Activated T-cell treated with anti-CD3 and anti-CD28 coated beads for 4 hours (primary cell): Measurements from ENCODE around the gene FANCC.
"Not testable (repeated sequence)": the region's sequence is repeated elsewhere in the genome, so short reads cannot be mapped to it uniquely, and the experiment has no call there.

Source experiments
- DNase-seq: peaks from one replicate; pipeline ENCODE4 v3.0.0-alpha.2; 2020

Gene FANCC

GRCh38 chr9:95225076-95225725 is 92.3 kb downstream of the FANCC start:
- no peak for DNase-seq

GRCh38 chr9:95224376-95225019 is 93.0 kb downstream of the FANCC start:
- no peak for DNase-seq

DNA sequence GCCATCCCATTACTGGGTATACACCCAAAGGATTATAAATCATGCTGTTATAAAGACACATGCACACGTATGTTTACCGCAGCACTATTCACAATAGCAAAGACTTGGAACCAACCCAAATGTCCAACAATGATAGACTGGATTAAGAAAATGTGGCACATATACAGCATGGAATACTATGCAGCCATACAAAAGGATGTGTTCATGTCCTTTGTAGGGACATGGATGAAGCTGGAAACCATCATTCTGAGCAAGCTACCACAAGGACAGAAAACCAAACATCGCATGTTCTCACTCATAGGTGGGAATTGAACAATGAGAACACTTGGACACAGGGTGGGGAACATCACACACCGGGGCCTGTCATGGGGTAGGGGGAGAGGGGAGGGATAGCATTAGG is 97.2 kb downstream of the FANCC start:
- not testable (repeated sequence) for DNase-seq

GRCh38 chr9:95218773-95219172 is 98.7 kb downstream of the FANCC start:
- DNase-seq: no peak

GRCh38 chr9:95217936-95218335 is 99.6 kb downstream of the FANCC start:
- DNase-seq: no peak

DNA sequence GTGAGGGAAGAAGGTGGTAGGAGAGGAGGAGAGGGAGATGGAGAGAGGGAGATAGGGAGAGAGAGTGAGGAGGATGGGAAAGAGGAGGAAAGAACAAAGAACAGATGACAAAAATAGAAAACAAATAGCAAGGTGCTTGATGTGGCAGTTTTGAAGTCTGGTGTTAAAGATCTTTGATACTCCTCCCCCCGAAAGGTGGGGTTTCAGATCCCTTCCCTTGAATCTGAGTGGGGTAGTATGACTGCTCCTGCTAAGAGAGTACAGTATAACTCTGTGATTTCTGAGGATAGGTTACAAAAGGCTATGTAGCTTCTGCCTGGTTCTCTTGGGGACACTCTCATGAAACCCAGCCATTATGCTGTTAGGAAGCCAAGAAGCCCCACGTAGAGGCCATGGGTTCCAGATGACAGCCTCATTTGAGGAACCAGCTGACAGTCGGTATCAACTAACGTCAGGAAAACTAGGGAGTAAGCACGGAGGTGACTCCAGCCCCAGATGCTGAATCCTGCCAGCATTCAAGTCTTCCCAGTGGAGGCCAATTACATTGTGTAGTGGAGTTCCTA is 102.1 kb downstream of the FANCC start:
- no peak for DNase-seq

- DNase-seq: no peak
Measured at GRCh38 chr9:95213117-95213516, 104.4 kb downstream of the FANCC start.

GRCh38 chr9:95211028-95211427 is 106.5 kb downstream of the FANCC start:
- DNase-seq: no peak

DNA sequence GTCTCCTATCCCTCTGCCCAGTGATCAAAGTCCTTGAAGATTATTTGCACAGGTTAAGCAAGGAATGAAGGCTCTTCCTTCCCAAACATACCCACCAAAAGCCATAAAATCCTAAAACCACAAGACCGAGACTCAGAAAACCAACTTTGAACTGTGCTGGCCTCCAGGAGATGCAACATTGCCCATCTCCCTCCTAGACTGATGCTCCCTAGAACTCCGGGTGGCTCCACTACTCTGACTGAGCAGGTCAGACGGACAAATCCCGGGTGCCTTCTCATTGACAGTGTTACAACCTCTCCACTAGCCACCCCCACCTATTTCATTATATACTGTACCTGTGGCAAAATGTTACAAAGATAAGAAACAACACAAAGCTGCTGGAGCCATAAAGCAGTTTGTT is 110.1 kb downstream of the FANCC start:
- no peak for DNase-seq

GRCh38 chr9:95206143-95206542 is 111.4 kb downstream of the FANCC start:
- no peak for DNase-seq

DNA sequence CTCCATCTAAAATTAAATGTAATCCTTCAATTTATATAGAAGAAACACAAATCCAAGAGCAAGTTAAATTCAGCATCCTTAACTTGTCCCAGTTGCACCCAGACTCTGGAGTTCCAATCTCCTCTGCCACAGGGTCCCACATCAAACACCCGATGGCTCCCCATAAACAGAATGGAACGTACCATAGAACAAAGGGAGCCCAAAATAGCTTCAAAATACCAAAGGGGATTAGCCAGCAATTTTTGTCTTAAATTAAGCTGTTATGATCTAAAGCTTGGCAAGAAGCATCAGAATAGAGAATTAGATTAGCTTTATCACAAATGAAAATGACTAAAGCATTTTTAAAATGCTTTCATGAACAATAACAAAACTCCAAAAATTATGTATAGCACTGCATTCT is 112.8 kb downstream of the FANCC start:
- no peak for DNase-seq

- no peak for DNase-seq
Measured at GRCh38 chr9:95204310-95204709, 113.2 kb downstream of the FANCC start.

- DNase-seq: not testable (repeated sequence)
Measured at GRCh38 chr9:95203019-95203418, 114.5 kb downstream of the FANCC start.

GRCh38 chr9:95202076-95202681 is 115.3 kb downstream of the FANCC start:
- no peak for DNase-seq

DNA sequence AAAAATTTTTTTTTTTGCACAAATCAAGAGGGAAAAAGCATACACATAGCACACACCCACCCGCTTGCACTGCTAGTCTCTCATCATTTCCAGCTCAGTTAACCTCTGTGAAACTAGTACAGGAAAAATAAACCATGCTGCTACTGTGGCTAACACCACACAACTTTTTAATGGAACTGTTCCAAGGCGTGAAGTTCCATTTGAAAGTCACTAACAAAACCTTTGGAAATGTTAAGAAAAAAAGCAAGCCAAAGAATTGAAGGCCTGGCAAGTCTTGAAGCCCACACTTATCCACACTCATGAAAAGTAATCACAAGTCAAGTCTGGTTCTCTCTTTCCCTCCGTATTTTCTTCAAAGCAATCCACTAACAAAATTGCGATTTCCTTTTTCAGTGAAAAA is 116.3 kb downstream of the FANCC start:
- DNase-seq: no peak

- DNase-seq: no peak
Measured at GRCh38 chr9:95197692-95198271, 119.7 kb downstream of the FANCC start.

DNA sequence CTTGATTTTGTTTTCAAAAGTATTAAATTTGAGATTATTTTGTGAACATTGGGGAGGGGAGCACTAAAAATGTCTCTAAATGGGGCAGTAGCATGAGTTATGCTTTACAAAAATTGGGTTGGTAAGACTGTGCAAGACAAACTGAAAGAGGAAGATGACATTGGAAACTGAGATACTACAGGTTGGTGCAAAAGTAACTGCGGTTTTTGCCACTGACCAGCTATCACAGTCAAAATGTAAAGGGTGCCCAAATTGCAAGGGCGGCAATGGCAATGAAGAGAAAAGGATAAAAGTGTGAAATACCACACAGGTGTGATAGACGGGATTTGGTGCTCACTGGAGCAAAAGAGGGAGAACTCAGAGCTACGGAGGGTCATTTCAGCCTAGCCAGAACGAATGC is 124.0 kb downstream of the FANCC start:
- no peak for DNase-seq

- no peak for DNase-seq
Measured at GRCh38 chr9:95193067-95193466, 124.4 kb downstream of the FANCC start.

DNA sequence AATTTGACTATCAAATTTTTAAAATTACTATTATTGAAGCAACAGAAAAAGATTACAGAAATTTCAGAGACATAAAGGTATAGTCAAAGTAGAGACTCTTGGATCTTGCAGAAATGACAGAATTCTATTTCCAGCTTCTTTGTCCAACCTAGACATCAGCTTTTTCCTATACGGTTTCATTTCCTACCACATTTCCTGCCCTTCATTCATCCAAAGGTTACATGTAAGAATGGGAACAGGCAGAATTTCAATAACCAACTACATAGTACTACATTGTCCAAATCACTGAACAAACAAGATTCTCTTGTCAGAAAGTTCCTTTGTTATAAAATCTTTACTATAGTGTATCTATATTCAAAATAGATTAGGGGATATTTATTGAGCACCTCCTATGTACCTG is 124.9 kb downstream of the FANCC start:
- no peak for DNase-seq

DNA sequence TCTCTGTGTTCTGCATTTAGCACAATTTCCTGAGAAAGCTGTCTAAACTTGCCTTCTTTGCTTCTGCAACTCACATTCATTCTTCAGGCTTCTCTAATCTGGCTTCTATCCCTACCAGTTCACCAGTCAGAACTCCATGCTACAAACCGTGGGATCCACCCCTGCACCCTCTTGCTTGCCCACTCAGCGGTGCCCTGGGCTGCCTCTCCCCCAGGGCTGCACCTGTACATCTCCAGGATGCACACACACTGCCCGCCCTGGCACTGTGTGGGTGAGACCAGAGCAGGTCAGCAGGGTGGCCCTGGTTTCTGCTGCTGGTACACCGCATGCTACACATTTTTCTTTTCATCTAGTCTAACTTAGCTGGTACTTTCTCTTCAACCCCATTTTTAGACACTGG is 127.1 kb downstream of the FANCC start:
- no peak for DNase-seq

- no peak for DNase-seq
Measured at GRCh38 chr9:95189251-95190098, 128.0 kb downstream of the FANCC start.

DNA sequence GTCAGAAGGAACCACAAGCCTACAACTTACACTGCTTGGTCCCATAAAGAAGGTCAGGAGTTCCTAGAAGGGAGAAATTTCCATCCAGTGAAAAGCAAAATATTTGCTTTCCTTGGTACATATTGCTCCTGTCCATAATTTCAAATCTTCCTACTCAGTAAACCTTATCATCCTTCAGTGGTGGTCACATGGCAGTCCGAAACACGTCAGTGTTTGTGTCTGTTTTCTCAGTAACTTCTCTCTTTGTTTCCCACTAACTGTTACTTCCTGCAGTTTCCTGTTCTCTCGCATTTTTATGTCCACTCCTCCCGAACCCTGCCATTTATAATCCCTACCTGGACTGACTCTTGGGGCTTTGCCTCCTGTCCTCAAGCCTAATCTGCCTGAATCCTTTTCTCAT is 129.1 kb downstream of the FANCC start:
- no peak for DNase-seq

DNA sequence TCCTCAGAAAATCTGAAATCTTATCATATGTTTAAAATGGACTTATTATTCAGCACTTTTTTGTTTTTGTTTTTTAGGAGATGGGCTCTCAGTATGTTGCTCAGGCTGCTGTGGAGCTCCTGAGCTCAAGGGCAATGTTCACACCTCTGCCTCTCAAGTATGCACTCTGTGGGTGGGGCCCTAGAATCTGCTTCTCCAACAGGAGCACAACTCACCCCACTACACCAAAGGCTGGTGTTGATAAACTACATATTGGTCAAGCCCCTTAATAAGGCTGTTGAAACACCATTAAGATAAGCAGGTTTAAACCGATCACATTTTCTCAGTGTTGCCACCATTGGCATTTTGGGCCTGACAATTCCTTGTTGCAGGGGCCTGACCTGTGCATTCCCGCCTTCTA is 131.6 kb downstream of the FANCC start:
- no peak for DNase-seq
